HG02678 (cell line): ENCODE results near the gene MARCO.

Experiments used
- ATAC-seq: cut with Tn5 transposase; IDR thresholded peaks from one replicate; pipeline ENCODE4 v1.9.1; 2021; ENCODE audit warnings: mild to moderate bottlenecking, moderate library complexity; ENCODE audit not compliant: unreplicated experiment

MARCO gene

DNA sequence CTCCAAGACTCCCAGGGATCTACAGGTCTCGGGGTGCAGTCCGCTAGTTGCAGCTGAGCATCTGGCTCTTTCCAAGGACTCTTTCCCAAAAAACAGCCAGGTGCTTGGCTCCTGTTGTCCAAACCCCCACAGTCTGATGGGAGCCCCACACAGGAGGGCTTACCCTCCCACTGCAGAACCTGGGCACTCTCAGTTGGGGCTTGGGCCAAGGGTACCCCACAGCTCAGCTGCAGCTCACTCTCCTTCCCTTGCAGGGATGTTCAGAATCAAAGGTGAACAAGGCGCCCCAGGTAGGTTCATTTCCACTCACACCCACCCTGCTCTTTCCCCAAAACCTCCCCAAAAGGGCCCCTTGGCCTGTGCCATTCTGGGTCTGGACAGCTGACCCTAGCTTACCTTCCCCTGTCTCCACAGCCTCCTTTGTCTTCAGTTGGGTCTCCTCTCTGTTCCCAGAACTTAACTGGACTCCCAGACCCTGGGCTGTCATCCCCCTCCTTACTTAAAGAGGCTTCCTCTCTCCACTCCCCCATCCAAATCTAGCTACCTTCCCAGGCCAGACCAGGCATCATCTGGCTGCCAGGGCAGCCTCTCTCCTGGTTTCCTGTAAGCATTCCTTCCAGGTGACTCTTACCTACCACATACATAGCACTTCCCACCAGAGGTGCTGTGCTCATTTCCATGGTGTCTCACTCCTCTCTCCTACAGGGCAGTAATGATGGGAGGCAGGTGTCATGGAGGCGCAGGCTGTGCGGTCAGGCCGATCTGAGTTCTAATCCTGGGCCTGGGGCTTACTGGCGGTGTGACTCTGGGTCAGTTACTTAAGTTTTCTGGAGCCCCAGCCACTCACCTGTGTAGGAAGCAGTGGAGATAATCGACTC is 29.5 kb downstream of the MARCO start:
- no peak for ATAC-seq

- ATAC-seq = no peak
These were observed 31.6 kb downstream of the MARCO start for GRCh38 chr2:118973542-118973951.

GRCh38 chr2:118974103-118974993 is 32.4 kb downstream of the MARCO start:
- no peak for ATAC-seq

DNA sequence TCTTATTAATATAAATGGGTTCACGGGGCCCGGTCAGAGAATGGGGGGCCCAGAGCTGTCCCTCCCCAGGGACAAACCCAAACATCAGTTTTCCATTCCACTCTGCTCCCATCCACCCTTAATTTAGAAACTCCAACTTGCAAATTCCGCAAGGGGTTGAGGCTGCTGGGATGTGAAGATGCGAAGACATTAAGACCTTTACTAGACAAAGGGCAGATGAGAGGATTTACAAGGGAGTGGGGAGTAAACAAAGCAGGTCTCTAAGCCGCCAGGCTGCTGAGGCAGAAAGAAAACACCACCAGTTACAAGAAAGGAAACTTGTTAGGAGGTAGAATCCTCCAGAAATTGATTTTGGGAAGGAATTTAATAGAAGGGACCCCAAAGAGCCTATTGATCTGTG is 33.1 kb downstream of the MARCO start:
- no peak for ATAC-seq

DNA sequence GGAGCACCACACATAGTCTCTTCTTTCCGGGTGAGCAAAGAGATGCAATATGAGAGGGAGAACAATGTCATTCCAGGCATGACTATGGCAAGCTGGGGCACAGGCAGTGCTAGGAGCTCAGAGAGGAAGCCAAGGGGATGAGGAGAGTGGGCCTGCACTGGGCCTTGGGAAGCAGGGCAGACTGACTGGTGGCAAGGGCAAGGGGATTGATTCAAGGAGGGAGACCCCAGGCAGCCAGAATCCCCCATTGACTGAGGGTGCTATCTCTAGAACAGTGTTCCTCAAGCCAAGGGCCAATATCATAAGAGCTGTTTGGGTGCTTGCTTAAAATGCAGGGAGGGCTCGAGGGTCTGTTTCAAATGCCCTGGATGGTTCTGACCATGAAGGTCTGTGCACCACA is 36.1 kb downstream of the MARCO start:
- ATAC-seq = no peak

- no peak for ATAC-seq
These were observed 37.3 kb downstream of the MARCO start for GRCh38 chr2:118979152-118979861.

DNA sequence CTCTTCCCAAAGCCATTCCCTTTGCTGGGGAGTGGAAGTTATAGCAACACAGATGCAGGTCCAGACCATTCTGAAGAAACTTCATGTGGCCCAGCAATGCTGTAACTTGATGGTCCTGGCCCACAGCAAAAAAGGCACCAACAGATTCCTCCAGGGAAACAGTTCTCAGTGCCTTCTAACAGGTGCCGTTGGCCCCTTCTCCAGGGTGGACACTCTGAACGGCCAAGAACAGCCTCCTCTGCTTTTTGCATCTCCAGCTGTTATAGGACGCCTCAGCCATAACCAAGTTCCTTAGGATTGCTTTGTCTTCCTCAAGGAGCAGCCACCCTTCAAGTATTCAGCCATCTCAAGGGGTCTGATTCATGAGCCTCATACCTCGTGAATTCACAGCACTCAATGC is 38.0 kb downstream of the MARCO start:
- no peak for ATAC-seq

- ATAC-seq = no peak
These were observed 38.6 kb downstream of the MARCO start for GRCh38 chr2:118980573-118980972.

GRCh38 chr2:118981632-118982031 is 39.6 kb downstream of the MARCO start:
- no peak for ATAC-seq

DNA sequence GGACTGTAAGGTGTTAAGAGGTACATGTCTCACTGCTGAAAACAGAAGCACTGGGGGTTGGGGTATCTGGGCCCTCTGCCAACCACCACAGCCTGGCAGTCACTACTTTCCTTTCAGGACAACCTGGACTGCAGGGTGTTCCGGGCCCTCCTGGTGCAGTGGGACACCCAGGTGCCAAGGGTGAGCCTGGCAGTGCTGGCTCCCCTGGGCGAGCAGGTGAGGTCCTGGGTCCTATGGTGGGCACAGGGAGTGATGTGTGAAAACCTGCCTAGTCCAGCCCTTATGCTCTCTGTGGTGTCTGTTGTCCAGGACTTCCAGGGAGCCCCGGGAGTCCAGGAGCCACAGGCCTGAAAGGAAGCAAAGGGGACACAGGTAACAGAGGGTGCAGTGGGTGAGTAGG is 40.0 kb downstream of the MARCO start:
- no peak for ATAC-seq

DNA sequence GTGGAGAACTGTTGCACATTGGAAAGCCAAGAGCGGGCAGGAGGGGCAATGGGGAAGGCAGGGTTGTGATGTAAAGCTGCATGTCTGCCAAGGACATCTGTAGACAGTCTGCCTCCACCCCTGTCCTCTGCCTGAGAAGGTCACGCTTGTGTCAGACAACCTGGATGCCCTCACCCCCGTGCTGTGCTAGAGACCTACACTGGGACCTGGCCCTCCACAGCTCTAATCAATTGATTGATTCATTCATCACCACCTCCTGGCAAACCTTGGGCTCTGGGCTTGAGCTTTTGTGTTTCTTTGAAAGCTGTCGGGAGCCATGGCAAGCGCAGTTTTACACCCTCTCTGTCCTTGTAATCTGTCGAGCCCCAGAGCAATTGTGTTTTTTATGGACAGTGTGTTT is 41.1 kb downstream of the MARCO start:
- ATAC-seq = no peak

DNA sequence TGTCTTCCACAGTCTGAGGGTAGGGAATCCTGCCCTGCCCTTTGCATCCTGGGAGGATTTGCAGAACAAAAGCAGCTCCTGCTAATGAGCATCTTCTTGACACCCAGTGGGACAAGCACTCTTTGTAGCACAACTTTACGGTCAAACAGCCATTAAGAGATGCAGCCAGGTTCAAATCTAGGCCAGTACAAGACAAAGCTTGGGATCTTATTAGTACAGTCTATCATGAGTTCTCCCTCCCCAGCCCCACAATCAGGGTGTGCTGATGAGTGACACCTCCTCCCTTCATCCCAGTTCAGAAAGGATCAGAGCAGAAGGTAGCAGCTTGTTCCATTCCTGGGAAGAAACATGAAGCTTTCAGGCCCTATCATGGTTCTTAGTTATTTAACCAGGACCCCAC is 41.9 kb downstream of the MARCO start:
- ATAC-seq = no peak

GRCh38 chr2:118986738-118987137 is 44.7 kb downstream of the MARCO start:
- ATAC-seq = peak; percentile 63

DNA sequence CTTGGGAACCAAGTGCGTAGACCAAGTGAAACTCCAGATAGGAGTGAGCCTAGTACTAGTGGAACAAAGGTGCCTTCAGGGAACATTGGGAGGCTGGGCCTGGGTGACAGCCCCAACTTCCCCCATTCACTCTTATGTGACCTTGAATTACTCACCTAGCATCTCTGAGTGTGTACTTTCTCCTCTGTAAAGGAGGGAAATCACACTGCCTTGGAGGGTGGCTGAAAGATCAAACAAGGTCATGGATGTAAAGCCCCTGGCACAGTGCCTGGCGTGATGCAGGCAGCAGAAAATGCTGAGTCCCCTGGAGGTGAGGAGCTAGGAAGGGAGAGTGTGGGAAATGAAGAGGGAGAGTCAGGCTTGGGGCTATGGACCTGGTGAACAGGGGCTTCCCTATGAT is 45.9 kb downstream of the MARCO start:
- no peak for ATAC-seq

- no peak for ATAC-seq
These were observed 46.7 kb downstream of the MARCO start for GRCh38 chr2:118988706-118989105.

- ATAC-seq = peak; percentile 62
These were observed 47.5 kb downstream of the MARCO start for GRCh38 chr2:118989481-118989880.

DNA sequence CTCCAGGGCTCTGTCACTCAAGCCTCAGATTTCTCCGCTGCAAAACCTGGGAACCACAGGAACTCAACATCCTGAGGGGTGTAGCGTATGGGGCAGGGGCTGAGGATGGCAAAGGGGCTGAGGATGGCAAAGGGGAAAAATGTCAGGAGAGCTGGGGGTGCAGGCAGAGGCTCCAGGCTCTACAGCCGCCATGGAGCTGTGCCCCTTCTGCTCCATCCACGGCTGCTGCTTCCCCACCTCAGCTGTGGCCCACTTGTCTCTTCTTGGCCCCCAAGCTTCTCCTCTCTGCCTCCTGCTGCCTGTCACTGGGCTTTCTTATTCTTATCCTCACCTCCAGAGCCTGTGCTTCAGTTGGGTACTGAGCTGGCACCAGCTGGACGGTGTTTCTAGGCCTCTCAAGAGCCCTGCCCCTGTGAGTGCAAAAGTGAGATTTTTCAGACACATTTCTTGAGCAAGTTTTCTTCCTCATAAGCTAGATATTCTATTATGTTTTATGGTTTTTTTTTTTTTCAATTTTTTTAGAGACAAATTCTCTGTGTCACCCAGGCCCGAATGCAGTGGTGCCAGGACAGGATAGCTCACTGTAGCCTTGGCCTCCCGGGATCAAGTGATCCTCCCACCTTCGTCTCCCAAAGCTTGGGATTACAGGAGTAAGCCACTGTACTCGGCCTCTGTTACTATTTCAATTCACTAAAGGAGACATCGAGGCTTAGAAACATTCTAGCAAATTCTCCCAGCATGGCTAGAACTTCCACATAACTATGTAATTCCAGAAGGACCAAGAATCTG is 49.0 kb downstream of the MARCO start:
- ATAC-seq = no peak

DNA sequence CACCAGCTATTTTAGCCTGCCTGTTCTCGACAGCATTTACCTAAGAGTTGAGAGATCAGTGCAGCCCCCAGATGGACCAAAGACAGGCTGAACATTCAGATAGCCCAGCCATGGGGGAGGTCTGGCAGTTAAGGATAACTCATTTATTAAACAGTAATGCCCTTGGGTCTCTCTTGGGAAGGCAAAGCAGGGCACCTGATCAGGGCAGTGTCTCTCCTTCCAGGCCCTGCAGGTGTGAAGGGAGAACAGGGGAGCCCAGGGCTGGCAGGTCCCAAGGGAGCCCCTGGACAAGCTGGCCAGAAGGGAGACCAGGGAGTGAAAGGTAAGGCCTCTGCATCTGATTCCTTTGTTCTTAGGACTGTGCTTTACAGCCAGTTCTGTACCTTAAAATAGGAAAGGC is 49.6 kb downstream of the MARCO start:
- ATAC-seq = no peak

- no peak for ATAC-seq
These were observed 50.9 kb downstream of the MARCO start for GRCh38 chr2:118992740-118993391.

DNA sequence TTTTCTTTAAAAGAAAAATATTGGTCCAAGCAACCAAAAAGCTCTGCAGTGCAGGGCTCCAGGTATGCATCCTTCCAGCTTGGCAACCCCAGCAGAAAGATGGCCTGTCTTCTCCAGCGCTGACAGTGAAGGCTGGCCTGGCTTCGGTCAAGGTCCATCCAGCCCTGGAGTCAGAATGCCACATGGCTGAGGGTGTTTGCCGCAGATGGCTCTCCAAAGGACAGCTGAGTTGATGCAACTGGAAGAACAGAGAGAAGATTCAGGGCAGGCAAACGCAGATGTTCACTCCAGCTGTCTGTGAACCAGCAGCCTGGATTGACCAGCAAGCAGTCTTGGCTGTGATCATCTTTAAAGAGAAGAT is 51.4 kb downstream of the MARCO start:
- ATAC-seq = no peak
